GM12892 (cell line): ENCODE measurements around the gene ZNF827.

Source experiments
- POLR2A ChIP-seq: IDR thresholded peaks from 2 replicates; pipeline ENCODE4 v1.6.1; 2011; ENCODE audit warnings: low read depth, low read length, control low read depth
- POLR2AphosphoS5 ChIP-seq: IDR thresholded peaks from 2 replicates; pipeline ENCODE4 v1.6.1; 2011; ENCODE audit warnings: low read depth, low read length, control low read depth
- TAF1 ChIP-seq: IDR thresholded peaks from 2 replicates; pipeline ENCODE4 v1.6.1; 2011; ENCODE audit warnings: low read depth, mild to moderate bottlenecking, control low read depth, low read length, borderline replicate concordance

GRCh38 chr4:145863191-145863590, 75.4 kb downstream of the ZNF827 start:
- TF ChIP-seq POLR2A (no peak), POLR2AphosphoS5 (no peak), TAF1 (no peak)
